VCaP (cell line): ENCODE results near the gene SFSWAP.
"Not testable (repeated sequence)": the region's sequence is repeated elsewhere in the genome, so short reads cannot be mapped to it uniquely, and the experiment has no call there.

ENCODE experiments used
- H3K27ac ChIP-seq: fragments of 450-650 bp; 2 replicates; pipeline ENCODE4 v1.5.1; 2017
- TF ChIP-seq, protein P1 (sequence below): fragments of 450-650 bp; conservative IDR thresholded peaks from 2 replicates; pipeline ENCODE4 v1.5.1; 2017; ENCODE audit warnings: mild to moderate bottlenecking, moderate library complexity

The SFSWAP gene

DNA sequence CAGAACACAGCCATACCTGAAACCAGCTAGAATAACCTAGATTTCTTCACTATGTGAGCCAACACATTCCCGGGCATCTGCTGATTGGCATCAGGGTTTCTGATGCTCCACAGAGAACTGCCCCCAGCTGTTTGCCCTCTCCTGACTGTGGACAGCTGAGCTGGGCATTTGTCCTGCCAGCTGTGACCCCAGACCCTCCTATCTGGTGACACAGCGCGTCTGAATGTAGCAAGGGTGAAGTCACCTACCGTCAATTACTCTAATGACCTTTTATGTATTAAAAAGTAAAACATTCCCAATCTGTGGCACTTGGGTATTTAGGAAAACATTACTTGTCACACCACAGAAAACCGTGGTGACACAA, 29.7 kb upstream of the SFSWAP start:
- H3K27ac ChIP-seq, result no peak overlapping the region
- TF ChIP-seq, protein P1, sequence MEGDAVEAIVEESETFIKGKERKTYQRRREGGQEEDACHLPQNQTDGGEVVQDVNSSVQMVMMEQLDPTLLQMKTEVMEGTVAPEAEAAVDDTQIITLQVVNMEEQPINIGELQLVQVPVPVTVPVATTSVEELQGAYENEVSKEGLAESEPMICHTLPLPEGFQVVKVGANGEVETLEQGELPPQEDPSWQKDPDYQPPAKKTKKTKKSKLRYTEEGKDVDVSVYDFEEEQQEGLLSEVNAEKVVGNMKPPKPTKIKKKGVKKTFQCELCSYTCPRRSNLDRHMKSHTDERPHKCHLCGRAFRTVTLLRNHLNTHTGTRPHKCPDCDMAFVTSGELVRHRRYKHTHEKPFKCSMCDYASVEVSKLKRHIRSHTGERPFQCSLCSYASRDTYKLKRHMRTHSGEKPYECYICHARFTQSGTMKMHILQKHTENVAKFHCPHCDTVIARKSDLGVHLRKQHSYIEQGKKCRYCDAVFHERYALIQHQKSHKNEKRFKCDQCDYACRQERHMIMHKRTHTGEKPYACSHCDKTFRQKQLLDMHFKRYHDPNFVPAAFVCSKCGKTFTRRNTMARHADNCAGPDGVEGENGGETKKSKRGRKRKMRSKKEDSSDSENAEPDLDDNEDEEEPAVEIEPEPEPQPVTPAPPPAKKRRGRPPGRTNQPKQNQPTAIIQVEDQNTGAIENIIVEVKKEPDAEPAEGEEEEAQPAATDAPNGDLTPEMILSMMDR, result no peak

GRCh38 chr12:131681746-131682509, 29.0 kb upstream of the SFSWAP start:
- H3K27ac ChIP-seq, result not testable (repeated sequence)

- no peak overlapping the region for H3K27ac ChIP-seq
- TF ChIP-seq, protein P1, result no peak
Measured at GRCh38 chr12:131682510-131682895, 28.4 kb upstream of the SFSWAP start.

DNA sequence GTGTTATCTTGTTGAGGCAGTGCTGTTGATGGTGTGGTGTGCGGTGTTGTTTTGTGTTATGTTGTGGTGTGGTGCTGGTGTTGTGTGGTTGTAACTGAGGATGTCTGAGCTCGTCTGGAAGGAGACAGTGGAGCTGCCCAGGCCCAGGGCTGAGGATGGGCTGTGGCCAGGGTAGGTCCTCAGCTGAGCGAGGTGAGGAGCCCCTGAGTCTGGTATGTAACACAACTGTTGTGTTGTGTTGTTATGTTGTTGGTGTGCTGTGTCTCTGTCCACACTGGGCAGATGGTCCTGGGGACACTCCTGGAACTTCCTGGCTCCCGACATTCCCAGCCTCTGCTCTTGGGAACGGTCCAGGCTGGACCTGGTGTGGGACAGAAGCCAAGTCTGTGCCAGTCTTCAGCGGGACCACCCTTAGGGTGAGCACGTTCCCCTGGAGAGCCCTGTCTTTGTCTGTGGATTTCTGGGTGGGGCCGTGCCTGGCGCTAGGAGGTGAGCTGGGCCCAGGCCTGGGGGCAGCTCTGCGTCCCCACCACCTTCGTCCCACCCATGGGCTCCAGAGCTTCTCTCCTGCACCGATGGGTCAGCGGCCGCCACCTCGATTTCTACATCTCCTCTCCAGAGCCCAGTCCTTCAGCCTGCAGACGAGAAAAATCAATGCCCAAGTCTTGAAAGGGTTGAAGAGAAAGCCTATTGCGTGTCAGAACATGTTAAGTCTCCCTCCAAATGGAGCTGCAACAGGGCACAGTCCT, 27.4 kb upstream of the SFSWAP start:
- no peak overlapping the region for H3K27ac ChIP-seq
- TF ChIP-seq, protein P1, result no peak

GRCh38 chr12:131684015-131684725, 26.7 kb upstream of the SFSWAP start:
- no peak overlapping the region for H3K27ac ChIP-seq
- TF ChIP-seq, protein P1, result no peak

- TF ChIP-seq, protein P1, result no peak
- no peak overlapping the region for H3K27ac ChIP-seq
Measured at GRCh38 chr12:131687346-131688125, 23.4 kb upstream of the SFSWAP start.

GRCh38 chr12:131688131-131688844, 22.6 kb upstream of the SFSWAP start:
- H3K27ac ChIP-seq, result no peak overlapping the region
- TF ChIP-seq, protein P1, result no peak
